ENCODE data around the gene CLK1. TPM values are rescaled to one million over a fixed set of nuclear protein-coding genes. Genes with fewer than 3 reads are reported as not detected.

Gene CLK1
- total and polyA plus RNA-seq, 2 of the 8 experiments (the other 6 are each of a cell fraction or from before 2014, with no cell fraction given) = 22.3 to 35.2 TPM

GRCh38 chr2:200856806-200857205 is 7.7 kb downstream of the CLK1 start (continued):
- TF ChIP-seq CHD7 (IDR thresholded peaks at IDR 0.05; ENCODE audit: insufficient replicate concordance, low read length) (no peak), MAX (IDR thresholded peaks at IDR 0.05) (no peak), CHD2 (IDR thresholded peaks at IDR 0.05; ENCODE audit: low read length) (no peak), CBX5 (IDR thresholded peaks at IDR 0.05; ENCODE audit: low read depth, low read length) (no peak), HDAC6 (IDR thresholded peaks at IDR 0.05; ENCODE audit: low read depth, low read length) (no peak), BRCA1 (IDR thresholded peaks at IDR 0.05; ENCODE audit: low read depth, low read length) (no peak)

All from H1 (cell line).